Mucosa of descending colon (tissue), 3 donors: ENCODE results near the gene ZER1. TPM values are rescaled to one million over a fixed set of nuclear protein-coding genes. Genes with fewer than 3 reads are reported as not detected.

ENCODE experiments used
- ATAC-seq: fragments of 200-7000 bp; cut with Tn5 transposase; one replicate; pipeline ENCODE4 v1.9.1; 2020; ENCODE audit warnings: mild to moderate bottlenecking, moderate library complexity
- DNase-seq, 3 donors: peaks; one replicate each; pipeline ENCODE4 v3.0.0-alpha.2; 2020
- H3K36me3 ChIP-seq: fragments of 200-600 bp; one replicate; pipeline ENCODE4 v1.8.0; 2021; ENCODE audit warnings: low read depth, mild to moderate bottlenecking
- H3K4me1 ChIP-seq: fragments of 200-600 bp; one replicate; pipeline ENCODE4 v1.8.0; 2021; ENCODE audit warnings: low read depth, mild to moderate bottlenecking
- H3K4me3 ChIP-seq: fragments of 200-600 bp; one replicate; pipeline ENCODE4 v1.8.0; 2021; ENCODE audit warnings: mild to moderate bottlenecking
- H3K9me3 ChIP-seq: fragments of 200-600 bp; one replicate; pipeline ENCODE4 v1.8.0; 2021; ENCODE audit warnings: mild to moderate bottlenecking
- intact Hi-C, 2 donors: fragments of 100-400 bp; cut with DNase I in 1 of 2; cut with micrococcal nuclease in 1 of 2; formaldehyde crosslinking; loops; one replicate each; pipeline versions ENCODE4 v1.11.0 to v1.11.1; 2022; cut with DNase I, micrococcal nuclease
- total RNA-seq, 3 donors: library from RNA; stranded (reverse); fragmentation: NEBNext Ultra II Directional in 2 of 3; extraction: Animal tissue kit (Norgen Biotek cat#: 25700) in 2 of 3; gene quantifications; one replicate each; pipeline versions ENCODE4 v1.2.1 to v1.2.4, GENCODE V29; 2021 to 2023
- TF ChIP-seq, protein P1 (sequence below): fragments of 200-600 bp; IDR thresholded peaks from one replicate; pipeline ENCODE4 v1.8.0; 2022; ENCODE audit warnings: antibody characterized with exemption, mild to moderate bottlenecking
- donor health status: DM: no; HTN: no; CAD: no; lungs with moderate emphysema.
- donor health status: DM: no; HTN: no; CAD: no.
- donor health status: DM: no; HTN: yes; CAD: no.

The ZER1 gene
- total RNA-seq, 3 donors from 2014 or later: 54.7 to 71.3 (median 68.8) TPM

DNA sequence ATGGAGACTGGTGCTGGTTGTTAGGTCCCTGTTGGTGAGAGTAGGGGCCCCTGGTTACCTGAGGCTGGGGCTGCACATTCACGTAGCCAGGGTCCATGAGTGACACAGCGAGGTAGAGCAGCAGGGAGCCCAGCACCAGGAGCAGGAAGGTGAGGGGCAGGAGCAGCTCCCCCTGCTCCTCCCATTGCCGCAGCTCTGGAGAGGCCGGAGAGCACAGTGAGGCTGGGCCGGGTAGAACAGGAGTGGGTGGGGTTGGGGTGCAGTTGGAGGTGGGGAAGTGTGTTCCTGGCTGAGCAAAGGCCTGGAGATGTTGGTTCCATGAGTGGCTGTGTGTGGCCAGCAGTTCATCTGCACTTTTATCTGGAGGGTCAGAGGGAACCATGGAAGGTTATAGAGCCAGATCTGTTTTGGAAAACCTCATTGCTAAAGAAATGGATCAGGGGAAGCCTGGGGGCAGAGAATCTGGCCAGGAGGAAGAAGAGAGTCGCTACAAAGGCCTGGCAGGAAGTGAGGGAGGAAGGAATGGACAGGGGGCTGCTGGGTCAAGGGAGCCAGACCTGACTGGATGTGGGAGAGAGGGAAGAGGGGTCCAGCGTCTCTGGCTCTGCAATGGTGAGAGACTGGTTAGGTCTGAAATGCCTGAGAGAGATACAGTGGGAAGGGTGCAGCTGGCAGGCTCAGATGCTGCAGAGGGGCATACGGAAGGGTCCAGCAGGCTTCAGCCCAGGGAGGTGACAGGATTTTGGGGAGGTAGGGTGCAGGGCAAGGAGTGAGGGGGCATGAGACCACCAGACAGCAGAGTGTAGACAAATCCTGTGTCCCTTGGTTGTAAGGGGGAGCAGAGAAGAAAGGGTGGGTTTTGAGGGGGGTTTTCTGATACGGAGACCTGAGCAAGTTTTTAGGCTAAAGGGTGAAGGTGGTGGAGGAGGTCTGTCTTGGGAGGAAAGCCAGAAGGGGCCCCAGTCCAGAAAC lies 49.1 kb downstream of the ZER1 start:
- ATAC-seq: no peak
- Histone ChIP-seq H3K36me3 (peaks cover 4% of the 10 kb centered on the region), H3K4me1 (peaks cover 14% of the 10 kb centered on the region), H3K9me3 (no peaks in the 10 kb centered on the region), H3K4me3 (no peak overlapping the region)
- intact Hi-C loops: no loop called here
- TF ChIP-seq, protein P1, sequence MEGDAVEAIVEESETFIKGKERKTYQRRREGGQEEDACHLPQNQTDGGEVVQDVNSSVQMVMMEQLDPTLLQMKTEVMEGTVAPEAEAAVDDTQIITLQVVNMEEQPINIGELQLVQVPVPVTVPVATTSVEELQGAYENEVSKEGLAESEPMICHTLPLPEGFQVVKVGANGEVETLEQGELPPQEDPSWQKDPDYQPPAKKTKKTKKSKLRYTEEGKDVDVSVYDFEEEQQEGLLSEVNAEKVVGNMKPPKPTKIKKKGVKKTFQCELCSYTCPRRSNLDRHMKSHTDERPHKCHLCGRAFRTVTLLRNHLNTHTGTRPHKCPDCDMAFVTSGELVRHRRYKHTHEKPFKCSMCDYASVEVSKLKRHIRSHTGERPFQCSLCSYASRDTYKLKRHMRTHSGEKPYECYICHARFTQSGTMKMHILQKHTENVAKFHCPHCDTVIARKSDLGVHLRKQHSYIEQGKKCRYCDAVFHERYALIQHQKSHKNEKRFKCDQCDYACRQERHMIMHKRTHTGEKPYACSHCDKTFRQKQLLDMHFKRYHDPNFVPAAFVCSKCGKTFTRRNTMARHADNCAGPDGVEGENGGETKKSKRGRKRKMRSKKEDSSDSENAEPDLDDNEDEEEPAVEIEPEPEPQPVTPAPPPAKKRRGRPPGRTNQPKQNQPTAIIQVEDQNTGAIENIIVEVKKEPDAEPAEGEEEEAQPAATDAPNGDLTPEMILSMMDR: no peak
- no peak for DNase-seq

DNA sequence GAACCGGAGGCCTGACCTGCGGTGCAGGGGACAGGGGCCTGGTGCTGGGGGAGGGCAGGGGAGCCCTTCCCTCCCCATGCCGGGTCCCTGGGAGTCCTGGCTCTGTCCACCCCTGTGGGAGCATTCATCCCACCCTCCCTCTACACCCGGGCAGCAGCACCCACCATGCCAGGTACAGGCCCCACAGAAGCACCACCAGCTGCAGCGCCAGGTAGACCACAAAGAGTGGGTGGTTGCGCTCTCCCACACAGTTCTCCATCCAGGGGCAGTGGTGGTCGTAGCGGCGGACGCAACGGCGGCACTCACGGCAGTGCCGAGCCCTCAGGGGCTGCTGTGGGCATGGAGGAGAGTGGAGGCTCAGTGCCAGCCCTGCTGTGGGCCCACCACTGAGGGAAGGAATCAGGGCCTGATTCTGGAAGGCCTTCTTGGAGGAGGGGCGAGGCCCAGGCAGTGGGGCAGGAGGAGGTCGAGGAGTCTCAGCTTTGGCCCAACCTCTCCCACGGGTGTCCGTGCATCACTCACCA lies 50.2 kb downstream of the ZER1 start:
- ATAC-seq (no peak), DNase-seq (no peak)
- peaks cover 4% of the 10 kb centered on the region for H3K36me3 ChIP-seq
- no peak overlapping the region for H3K4me3 ChIP-seq
- H3K4me1 ChIP-seq: peaks cover 14% of the 10 kb centered on the region
- H3K9me3 ChIP-seq: no peaks in the 10 kb centered on the region
- intact Hi-C loops: no loop called here
- TF ChIP-seq, protein P1: no peak

DNA sequence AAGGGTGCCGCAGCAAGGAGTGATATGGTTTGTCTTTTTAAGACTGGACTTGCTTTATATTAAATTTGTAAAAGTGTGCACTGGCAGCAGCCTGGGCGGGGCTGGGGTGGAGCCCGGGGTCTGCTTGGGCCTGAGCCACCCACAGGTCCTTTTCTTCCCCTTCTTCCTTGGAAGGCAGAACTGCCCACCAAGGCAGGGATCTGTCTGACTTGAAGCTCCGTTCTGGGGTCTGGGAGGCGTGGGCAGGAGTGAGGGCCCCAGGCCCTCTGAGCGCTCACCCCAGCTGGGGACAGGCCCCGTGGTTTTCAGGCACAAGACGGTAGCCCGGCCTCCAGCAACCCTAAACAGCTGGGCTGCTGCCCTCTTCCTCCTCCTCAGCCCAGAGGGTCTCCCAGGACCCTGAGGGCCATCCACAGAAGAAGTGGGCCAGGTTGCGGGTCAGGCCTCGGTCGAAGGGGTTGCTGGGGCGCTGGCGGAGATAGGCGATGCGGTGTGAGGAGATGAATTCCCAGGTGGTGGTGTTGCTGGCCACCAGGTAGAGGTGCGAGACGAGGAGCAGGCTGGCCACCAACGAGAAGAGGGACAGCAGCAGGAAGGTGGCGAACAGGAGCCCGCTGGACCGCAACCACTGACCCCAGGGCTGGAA lies 50.8 kb downstream of the ZER1 start:
- no peaks in the 10 kb centered on the region for H3K9me3 ChIP-seq
- H3K4me3 ChIP-seq: no peak overlapping the region
- TF ChIP-seq, protein P1: no peak
- ATAC-seq (no peak), DNase-seq (no peak)
- peaks cover 4% of the 10 kb centered on the region for H3K36me3 ChIP-seq
- intact Hi-C loops: no loop called here
- peaks cover 14% of the 10 kb centered on the region for H3K4me1 ChIP-seq

DNA sequence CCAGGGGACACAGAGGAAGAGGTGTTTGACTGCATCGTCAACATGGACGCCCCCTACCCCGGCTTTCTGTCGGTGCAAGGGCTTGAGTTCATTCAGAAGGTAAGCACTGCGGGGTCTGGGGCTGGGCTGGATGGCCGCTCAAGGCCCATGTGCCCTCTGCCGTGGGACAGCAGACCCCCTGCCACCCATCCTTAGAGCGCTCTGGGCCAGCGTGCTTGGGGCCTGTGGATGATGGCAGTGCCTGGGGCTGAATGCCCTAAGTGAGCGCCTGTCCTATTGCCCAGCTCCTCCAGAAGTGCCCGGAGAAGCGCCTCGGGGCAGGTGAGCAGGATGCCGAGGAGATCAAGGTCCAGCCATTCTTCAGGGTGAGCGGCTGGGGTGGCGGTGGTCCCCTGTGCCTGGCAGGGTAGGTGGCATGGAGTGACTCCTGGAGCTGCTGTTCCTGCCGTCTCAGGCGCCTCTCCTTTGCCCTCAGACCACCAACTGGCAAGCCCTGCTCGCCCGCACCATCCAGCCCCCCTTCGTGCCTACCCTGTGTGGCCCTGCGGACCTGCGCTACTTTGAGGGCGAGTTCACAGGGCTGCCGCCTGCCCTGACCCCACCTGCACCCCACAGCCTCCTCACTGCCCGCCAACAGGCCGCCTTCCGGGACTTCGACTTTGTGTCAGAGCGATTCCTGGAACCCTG lies 51.7 kb downstream of the ZER1 start:
- H3K4me3 ChIP-seq: no peak overlapping the region
- TF ChIP-seq, protein P1: no peak
- peaks cover 4% of the 10 kb centered on the region for H3K36me3 ChIP-seq
- intact Hi-C loops: no loop called here
- peak in 1 of 3 donors; percentile 32 for DNase-seq
- H3K9me3 ChIP-seq: no peaks in the 10 kb centered on the region
- no peak for ATAC-seq
- H3K4me1 ChIP-seq: peaks cover 12% of the 10 kb centered on the region

DNA sequence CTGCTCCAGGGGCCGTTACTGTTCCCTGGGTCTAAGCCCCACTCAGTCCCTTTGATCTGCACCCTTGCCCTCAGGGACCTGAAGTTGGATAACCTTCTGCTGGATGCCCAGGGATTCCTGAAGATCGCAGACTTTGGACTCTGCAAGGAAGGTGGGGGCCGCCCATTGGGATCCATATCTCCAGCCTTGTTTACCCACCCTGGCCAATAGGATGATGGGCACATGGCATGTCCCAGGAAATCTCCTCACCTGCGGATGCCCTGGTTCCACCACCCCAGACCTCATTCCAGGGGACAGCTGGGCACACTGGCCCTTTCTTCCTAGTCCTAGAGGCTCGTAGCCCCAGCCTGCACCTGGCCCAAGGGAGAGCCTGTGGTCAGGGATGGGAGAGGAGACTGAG lies 53.3 kb downstream of the ZER1 start:
- intact Hi-C loops: no loop called here
- TF ChIP-seq, protein P1: no peak
- Histone ChIP-seq H3K36me3 (no peaks in the 10 kb centered on the region), H3K4me3 (no peak overlapping the region), H3K9me3 (no peaks in the 10 kb centered on the region), H3K4me1 (peaks cover 7% of the 10 kb centered on the region)
- ATAC-seq: no peak
- peak in 1 of 3 donors; percentile 29 for DNase-seq
